AG09309 (cell line): Measurements from ENCODE around the gene ACTMAP.
"Not testable (repeated sequence)": the region's sequence is repeated elsewhere in the genome, so short reads cannot be mapped to it uniquely, and the experiment has no call there.

Experiments used
- DNase-seq: peaks from one replicate; pipeline ENCODE4 v3.0.0-alpha.2; 2010; ENCODE audit warnings: low read depth
- H3K4me3 ChIP-seq: 2 replicates; pipeline ENCODE4 v1.5.1; 2011; ENCODE audit warnings: mild to moderate bottlenecking, low read depth, low read length, moderate library complexity; ENCODE audit not compliant: control insufficient read depth
- CTCF ChIP-seq: IDR thresholded peaks from 2 replicates; pipeline ENCODE4 v1.5.1; 2011; ENCODE audit warnings: mild to moderate bottlenecking, low read depth, low read length, inconsistent platforms; ENCODE audit not compliant: insufficient read depth, control insufficient read depth; ENCODE audit errors: missing control alignments

ACTMAP gene

GRCh38 chr19:40739030-40739839 is 11.0 kb downstream of the ACTMAP start:
- DNase-seq = no peak
- no peak for TF ChIP-seq CTCF
- no peak overlapping the region for H3K4me3 ChIP-seq

- no peak for DNase-seq
- H3K4me3 ChIP-seq = no peak overlapping the region
- TF ChIP-seq CTCF = no peak
Measured at GRCh38 chr19:40737102-40737644, 13.1 kb downstream of the ACTMAP start.

DNA sequence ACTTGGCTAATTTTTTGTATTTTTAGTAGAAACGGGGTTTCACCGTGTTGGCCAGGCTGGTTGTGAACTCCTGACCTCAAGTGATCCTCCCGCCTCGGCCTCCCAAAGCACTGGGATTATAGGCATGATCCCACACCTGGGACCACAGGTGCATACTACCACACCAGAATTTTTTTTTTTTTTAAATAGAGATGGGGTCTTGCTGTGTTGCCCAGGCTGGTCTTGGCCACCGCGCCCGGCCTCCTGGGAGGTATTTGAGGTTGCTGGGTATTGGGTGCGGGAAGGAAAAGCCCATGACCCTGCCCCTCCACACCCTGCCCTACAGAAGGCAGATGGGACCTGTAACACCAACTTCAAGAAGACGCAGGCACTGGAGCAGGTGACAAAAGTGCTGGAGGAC is 13.6 kb downstream of the ACTMAP start:
- DNase-seq = no peak
- TF ChIP-seq CTCF = no peak
- no peak overlapping the region for H3K4me3 ChIP-seq

- no peak overlapping the region for H3K4me3 ChIP-seq
- no peak for TF ChIP-seq CTCF
- DNase-seq = no peak
Measured at GRCh38 chr19:40735013-40735771, 15.1 kb downstream of the ACTMAP start.

DNA sequence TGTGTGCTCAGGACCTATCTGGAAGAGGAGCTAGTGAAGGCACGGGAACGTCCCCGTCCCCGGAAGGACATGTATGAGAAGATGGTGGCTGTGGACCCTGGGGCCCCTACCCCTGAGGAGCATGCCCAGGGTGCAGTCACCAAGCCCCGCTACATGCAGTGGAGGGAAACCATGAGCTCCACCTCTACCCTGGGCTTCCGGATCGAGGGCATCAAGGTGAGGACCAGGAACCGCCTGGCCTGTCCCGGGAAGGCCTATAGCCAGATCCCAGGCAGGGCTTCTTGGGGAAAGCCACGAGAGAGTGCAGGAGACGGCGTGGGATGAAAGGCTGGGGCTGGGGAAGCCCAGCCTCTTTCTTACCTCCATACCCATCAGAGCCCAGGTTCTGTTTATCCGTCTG is 17.1 kb downstream of the ACTMAP start:
- TF ChIP-seq CTCF = no peak
- H3K4me3 ChIP-seq = no peak overlapping the region
- no peak for DNase-seq

- not testable (repeated sequence) for DNase-seq, H3K4me3 ChIP-seq
Measured at GRCh38 chr19:40732304-40732703, 18.0 kb downstream of the ACTMAP start.

GRCh38 chr19:40730065-40730464 is 20.2 kb downstream of the ACTMAP start:
- H3K4me3 ChIP-seq, DNase-seq: not testable (repeated sequence)
